Caco-2 (cell line): ENCODE data around the gene HRCT1. TPM values are rescaled to one million over a fixed set of nuclear protein-coding genes. Genes with fewer than 3 reads are reported as not detected.
A peak's percentile ranks its signal among the peaks of the same experiment; 100 is the strongest.

Experiments
- BruUV-seq: library from RNA; stranded (reverse); fragments of 400-500 nt; replicated peaks from 2 replicates; lab custom pipeline; 2021; lab: Mats Ljungman, UMichigan
- CTCF ChIA-PET: fragments of 300-600 bp; sonication (Branson Sonifier 250); formaldehyde crosslinking; loops from one replicate; lab custom pipeline; 2022; ENCODE audit warnings: antibody characterized with exemption; lab: Charles Lee
- POLR2A ChIA-PET: fragments of 300-600 bp; sonication (Branson Sonifier 250); formaldehyde crosslinking; loops from one replicate; lab custom pipeline; 2022; ENCODE audit warnings: antibody characterized with exemption; lab: Charles Lee
- DNase-seq, 2 experiments: peaks; one replicate each; pipeline versions ENCODE4 v3.0.0 to v3.0.0-alpha.2; 2020 to 2022
- H3K27me3 ChIP-seq: replicated peaks from 2 replicates; pipeline ENCODE4 v1.6.0; 2011; ENCODE audit warnings: low read length; ENCODE audit not compliant: control insufficient read depth, insufficient read depth
- H3K36me3 ChIP-seq: 2 replicates; pipeline ENCODE4 v1.5.1; 2011; ENCODE audit warnings: low read length; ENCODE audit not compliant: control insufficient read depth, insufficient read depth
- H3K4me1 ChIP-seq: fragments of 250-450 bp; sonication (Bioruptor Pico); 2 replicates; pipeline ENCODE4 v1.5.1; 2020; ENCODE audit warnings: mild to moderate bottlenecking
- H3K4me3 ChIP-seq: 2 replicates; pipeline ENCODE4 v1.5.1; 2011; ENCODE audit warnings: low read depth, mild to moderate bottlenecking, control low read depth, low read length
- H3K9me3 ChIP-seq: fragments of 250-450 bp; sonication (Bioruptor Pico); 2 replicates; pipeline ENCODE4 v1.5.1; 2020; ENCODE audit warnings: mild to moderate bottlenecking, moderate library complexity
- H3K27ac Mint-ChIP-seq: one replicate; pipeline ENCODE4 v1.8.0; 2022; ENCODE audit warnings: mixed read lengths; ENCODE audit not compliant: unreplicated experiment
- H3K27me3 Mint-ChIP-seq: one replicate; pipeline ENCODE4 v1.8.0; 2022; ENCODE audit warnings: mixed read lengths; ENCODE audit not compliant: insufficient read depth, unreplicated experiment
- H3K36me3 Mint-ChIP-seq: one replicate; pipeline ENCODE4 v1.8.0; 2022; ENCODE audit warnings: mild to moderate bottlenecking, mixed read lengths; ENCODE audit not compliant: insufficient read depth, unreplicated experiment
- H3K4me1 Mint-ChIP-seq: one replicate; pipeline ENCODE4 v1.8.0; 2022; ENCODE audit warnings: low read depth, mixed read lengths; ENCODE audit not compliant: unreplicated experiment
- H3K4me3 Mint-ChIP-seq: one replicate; pipeline ENCODE4 v1.8.0; 2022; ENCODE audit warnings: mild to moderate bottlenecking, moderate library complexity, mixed read lengths; ENCODE audit not compliant: unreplicated experiment
- H3K9me3 Mint-ChIP-seq: one replicate; pipeline ENCODE4 v1.8.0; 2022; ENCODE audit warnings: mixed read lengths; ENCODE audit not compliant: unreplicated experiment
- intact Hi-C: fragments of 100-400 bp; cut with micrococcal nuclease; formaldehyde crosslinking; loops from one replicate; pipeline ENCODE4 v1.10.0; 2022; ENCODE audit not compliant: unreplicated experiment
- total RNA-seq: library from RNA; stranded (reverse); gene quantifications from 2 replicates; pipeline ENCODE4 v1.2.3, GENCODE V29; 2022
- TF ChIP-seq, protein P1 (sequence below), 2 experiments: fragments of 200-600 bp in 1 of 2; IDR thresholded peaks; 1 replicate in 1 of 2; 2 replicates in 1 of 2; pipeline versions ENCODE4 v1.5.1 to v1.8.0; 2011 to 2022; ENCODE audit warnings: antibody characterized with exemption in 1 of 2, control low read depth in 1 of 2, inconsistent platforms in 1 of 2, low read depth in 1 of 2, low read length in 1 of 2, mild to moderate bottlenecking in 1 of 2, moderate library complexity in 1 of 2; ENCODE audit not compliant: insufficient read depth in 1 of 2, severe bottlenecking in 1 of 2, unreplicated experiment in 1 of 2

The HRCT1 gene
- total RNA-seq, 1 experiment from 2014 or later, result not detected

- peaks cover 34% of the 10 kb centered on the region for H3K4me1 ChIP-seq
- BruUV-seq, result no TSS peak
- TF ChIP-seq, protein P1, sequence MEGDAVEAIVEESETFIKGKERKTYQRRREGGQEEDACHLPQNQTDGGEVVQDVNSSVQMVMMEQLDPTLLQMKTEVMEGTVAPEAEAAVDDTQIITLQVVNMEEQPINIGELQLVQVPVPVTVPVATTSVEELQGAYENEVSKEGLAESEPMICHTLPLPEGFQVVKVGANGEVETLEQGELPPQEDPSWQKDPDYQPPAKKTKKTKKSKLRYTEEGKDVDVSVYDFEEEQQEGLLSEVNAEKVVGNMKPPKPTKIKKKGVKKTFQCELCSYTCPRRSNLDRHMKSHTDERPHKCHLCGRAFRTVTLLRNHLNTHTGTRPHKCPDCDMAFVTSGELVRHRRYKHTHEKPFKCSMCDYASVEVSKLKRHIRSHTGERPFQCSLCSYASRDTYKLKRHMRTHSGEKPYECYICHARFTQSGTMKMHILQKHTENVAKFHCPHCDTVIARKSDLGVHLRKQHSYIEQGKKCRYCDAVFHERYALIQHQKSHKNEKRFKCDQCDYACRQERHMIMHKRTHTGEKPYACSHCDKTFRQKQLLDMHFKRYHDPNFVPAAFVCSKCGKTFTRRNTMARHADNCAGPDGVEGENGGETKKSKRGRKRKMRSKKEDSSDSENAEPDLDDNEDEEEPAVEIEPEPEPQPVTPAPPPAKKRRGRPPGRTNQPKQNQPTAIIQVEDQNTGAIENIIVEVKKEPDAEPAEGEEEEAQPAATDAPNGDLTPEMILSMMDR (IDR thresholded peaks at IDR 0.05; ENCODE audit: insufficient read depth in 1 of 2, low read depth in 1 of 2, low read length in 1 of 2, severe bottlenecking in 1 of 2, unreplicated experiment in 1 of 2), result no peak
- Mint-ChIP-seq H3K4me3 (no peak overlapping the region), H3K27me3 (no peaks in the 10 kb centered on the region), H3K4me1 (peaks cover 10% of the 10 kb centered on the region), H3K9me3 (no peaks in the 10 kb centered on the region), H3K36me3 (no peaks in the 10 kb centered on the region), H3K27ac (peak overlapping the region; percentile 9)
- no peaks in the 10 kb centered on the region for H3K9me3 ChIP-seq
- DNase-seq, result no peak
- intact Hi-C loops, result loop anchor here (2.0 kb wide), 1 partner anchor 38 kb away; no protein-coding TSS in a partner anchor
- no peaks in the 10 kb centered on the region for H3K36me3 ChIP-seq
- POLR2A ChIA-PET, result no interaction called here
- CTCF ChIA-PET, result no interaction called here
- no peak overlapping the region for H3K4me3 ChIP-seq
- H3K27me3 ChIP-seq, result no peaks in the 10 kb centered on the region
Measured at GRCh38 chr9:35906923-35907699, 1.1 kb downstream of the HRCT1 start.

GRCh38 chr9:35907711-35908503 is 1.9 kb downstream of the HRCT1 start:
- Mint-ChIP-seq H3K4me3 (no peak overlapping the region), H3K27ac (peak overlapping the region; percentile 9), H3K27me3 (no peaks in the 10 kb centered on the region), H3K9me3 (no peaks in the 10 kb centered on the region), H3K4me1 (peaks cover 2% of the 10 kb centered on the region), H3K36me3 (no peaks in the 10 kb centered on the region)
- POLR2A ChIA-PET, result no interaction called here
- no peaks in the 10 kb centered on the region for H3K9me3 ChIP-seq
- no TSS peak for BruUV-seq
- intact Hi-C loops, result loop anchor here (2.0 kb wide), 1 partner anchor 37 kb away; no protein-coding TSS in a partner anchor
- CTCF ChIA-PET, result no interaction called here
- H3K27me3 ChIP-seq, result no peaks in the 10 kb centered on the region
- H3K4me1 ChIP-seq, result peaks cover 34% of the 10 kb centered on the region
- TF ChIP-seq, protein P1 (IDR thresholded peaks at IDR 0.05; ENCODE audit: insufficient read depth in 1 of 2, low read depth in 1 of 2, low read length in 1 of 2, severe bottlenecking in 1 of 2, unreplicated experiment in 1 of 2), result no peak
- no peak overlapping the region for H3K4me3 ChIP-seq
- no peak for DNase-seq
- H3K36me3 ChIP-seq, result no peaks in the 10 kb centered on the region

DNA sequence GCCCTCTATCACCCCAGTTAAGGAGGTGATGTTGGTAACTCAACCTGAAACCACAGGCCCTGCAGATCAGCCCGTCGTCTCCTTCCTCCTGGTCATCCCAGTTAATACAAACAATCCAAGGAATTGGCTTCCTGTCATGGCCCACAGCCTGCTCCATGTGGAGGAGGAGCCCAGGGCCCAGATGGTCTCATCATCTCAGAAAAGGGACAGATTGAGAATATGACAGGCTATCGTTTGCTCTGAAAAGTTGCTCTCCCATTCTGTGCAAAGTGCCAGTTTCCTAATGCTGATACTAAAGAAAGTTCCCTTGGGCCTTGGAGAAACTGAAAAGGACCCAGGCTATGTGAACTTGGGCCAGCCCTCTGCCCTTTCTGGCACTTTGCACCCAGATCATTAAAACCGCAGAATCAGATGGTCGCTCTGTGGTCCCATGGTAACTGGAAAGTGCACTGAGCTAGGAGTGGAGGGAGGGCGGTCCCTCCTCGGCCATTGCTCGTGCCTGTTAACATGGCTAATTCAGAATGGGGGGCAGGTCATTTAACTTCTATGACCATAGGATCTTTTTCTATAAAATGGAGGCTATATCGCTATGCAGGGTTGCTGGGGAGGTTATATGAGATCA is 2.6 kb downstream of the HRCT1 start:
- H3K9me3 ChIP-seq, result no peaks in the 10 kb centered on the region
- H3K27me3 Mint-ChIP-seq, result no peaks in the 10 kb centered on the region
- CTCF ChIA-PET, result no interaction called here

More for the DNA sequence above, 2.6 kb downstream of the HRCT1 start:
- no peak overlapping the region for H3K4me3 ChIP-seq
- peaks cover 34% of the 10 kb centered on the region for H3K4me1 ChIP-seq
- H3K27ac Mint-ChIP-seq, result peak overlapping the region; percentile 38
- H3K36me3 ChIP-seq, result no peaks in the 10 kb centered on the region
- H3K4me1 Mint-ChIP-seq, result no peaks in the 10 kb centered on the region
- intact Hi-C loops, result no loop called here
- no peaks in the 10 kb centered on the region for H3K9me3 Mint-ChIP-seq
- no TSS peak for BruUV-seq
- TF ChIP-seq, protein P1 (IDR thresholded peaks at IDR 0.05; ENCODE audit: insufficient read depth in 1 of 2, low read depth in 1 of 2, low read length in 1 of 2, severe bottlenecking in 1 of 2, unreplicated experiment in 1 of 2), result no peak
- no peaks in the 10 kb centered on the region for H3K27me3 ChIP-seq
- POLR2A ChIA-PET, result no interaction called here
- no peaks in the 10 kb centered on the region for H3K36me3 Mint-ChIP-seq
- no peak for DNase-seq
- no peak overlapping the region for H3K4me3 Mint-ChIP-seq
